ENCODE results near the gene CREB3L1. TPM values are rescaled to one million over a fixed set of nuclear protein-coding genes. Genes with fewer than 3 reads are reported as not detected.
A peak's percentile ranks its signal among the peaks of the same experiment; 100 is the strongest.

CREB3L1 gene
- total and polyA plus RNA-seq, 7 donors = 0.66 to 63.1 (median 7.2) TPM

DNA sequence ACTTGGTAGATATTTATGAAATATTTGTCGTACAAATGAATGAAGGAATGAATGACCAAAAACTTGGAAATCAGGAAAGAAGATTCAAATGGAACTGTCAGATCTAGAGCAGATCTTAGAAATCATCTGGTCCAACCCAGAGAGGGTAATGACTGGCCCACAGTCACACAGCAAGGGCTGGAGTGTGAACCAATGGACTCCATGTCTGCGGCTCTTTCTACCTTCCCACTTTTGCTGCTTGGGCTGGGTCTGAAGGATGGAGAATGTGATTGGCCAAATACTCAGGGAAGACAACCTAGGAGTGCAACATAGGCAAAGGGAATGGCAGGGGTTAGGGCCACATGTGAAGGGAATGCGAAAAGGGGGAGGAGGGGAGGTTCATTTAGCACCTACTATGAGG, 64.0 kb downstream of the CREB3L1 start:
- DNase-seq = no peak
- no peaks in the 10 kb centered on the region for H3K36me3 ChIP-seq
- intact Hi-C loops (cut with DNase I) = no loop called here
- no peak for TF ChIP-seq EP300 (IDR thresholded peaks at IDR 0.05)
- TF ChIP-seq, protein P1, sequence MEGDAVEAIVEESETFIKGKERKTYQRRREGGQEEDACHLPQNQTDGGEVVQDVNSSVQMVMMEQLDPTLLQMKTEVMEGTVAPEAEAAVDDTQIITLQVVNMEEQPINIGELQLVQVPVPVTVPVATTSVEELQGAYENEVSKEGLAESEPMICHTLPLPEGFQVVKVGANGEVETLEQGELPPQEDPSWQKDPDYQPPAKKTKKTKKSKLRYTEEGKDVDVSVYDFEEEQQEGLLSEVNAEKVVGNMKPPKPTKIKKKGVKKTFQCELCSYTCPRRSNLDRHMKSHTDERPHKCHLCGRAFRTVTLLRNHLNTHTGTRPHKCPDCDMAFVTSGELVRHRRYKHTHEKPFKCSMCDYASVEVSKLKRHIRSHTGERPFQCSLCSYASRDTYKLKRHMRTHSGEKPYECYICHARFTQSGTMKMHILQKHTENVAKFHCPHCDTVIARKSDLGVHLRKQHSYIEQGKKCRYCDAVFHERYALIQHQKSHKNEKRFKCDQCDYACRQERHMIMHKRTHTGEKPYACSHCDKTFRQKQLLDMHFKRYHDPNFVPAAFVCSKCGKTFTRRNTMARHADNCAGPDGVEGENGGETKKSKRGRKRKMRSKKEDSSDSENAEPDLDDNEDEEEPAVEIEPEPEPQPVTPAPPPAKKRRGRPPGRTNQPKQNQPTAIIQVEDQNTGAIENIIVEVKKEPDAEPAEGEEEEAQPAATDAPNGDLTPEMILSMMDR (IDR thresholded peaks at IDR 0.05) = no peak
- TF ChIP-seq POLR2AphosphoS5 (IDR thresholded peaks at IDR 0.05) = no peak
- no peak for TF ChIP-seq POLR2A (IDR thresholded peaks at IDR 0.05)
- no peaks in the 10 kb centered on the region for H3K9me3 ChIP-seq
- H3K4me3 ChIP-seq = no peak overlapping the region
- 93 to 94% methylated on average over 3 of the region's 3 CpGs for WGBS, 2 donors
- H3K4me1 ChIP-seq = peaks cover 0 to 22% (median 18%) of the 10 kb centered on the region in 4 donors
- peak overlapping the region in 1 of 4 donors; percentile 21 for H3K27ac ChIP-seq
- no peaks in the 10 kb centered on the region for H3K27me3 ChIP-seq

- peak overlapping the region in 1 of 4 donors; percentile 21 for H3K27ac ChIP-seq
- no peaks in the 10 kb centered on the region for H3K27me3 ChIP-seq
- H3K36me3 ChIP-seq = no peaks in the 10 kb centered on the region
- TF ChIP-seq POLR2A (IDR thresholded peaks at IDR 0.05) = no peak
- no peak for TF ChIP-seq POLR2AphosphoS5 (IDR thresholded peaks at IDR 0.05)
- TF ChIP-seq EP300 (IDR thresholded peaks at IDR 0.05) = no peak
- TF ChIP-seq, protein P1 (IDR thresholded peaks at IDR 0.05) = no peak
- no peaks in the 10 kb centered on the region for H3K9me3 ChIP-seq
- 30 to 47% methylated on average over 5 of the region's 5 CpGs for WGBS, 2 donors
- H3K4me3 ChIP-seq = no peak overlapping the region
- intact Hi-C loops (cut with DNase I) = no loop called here
- DNase-seq = no peak
- H3K4me1 ChIP-seq = peaks cover 0 to 27% (median 23%) of the 10 kb centered on the region in 4 donors
Measured at GRCh38 chr11:46342239-46342638, 64.8 kb downstream of the CREB3L1 start.

DNA sequence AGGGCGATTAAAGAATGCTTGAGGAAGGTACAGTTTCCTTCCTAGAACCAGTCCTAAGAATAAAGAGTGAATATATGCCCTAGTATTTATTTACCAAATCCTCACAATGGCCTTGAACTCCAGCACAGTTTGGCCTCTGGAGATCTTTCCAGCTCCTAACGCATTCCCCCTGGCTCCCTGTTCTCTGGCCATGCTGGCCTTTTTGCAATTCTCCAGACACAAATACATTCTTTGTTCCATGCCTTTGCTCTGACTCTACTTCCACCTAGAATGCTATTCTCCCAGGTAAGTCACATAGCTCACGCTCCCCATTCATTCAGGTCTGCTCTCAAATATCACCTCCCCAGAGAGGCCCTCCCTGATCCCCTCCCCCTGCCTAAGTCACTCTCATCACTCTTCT, 66.1 kb downstream of the CREB3L1 start:
- H3K27me3 ChIP-seq = no peaks in the 10 kb centered on the region
- no peaks in the 10 kb centered on the region for H3K9me3 ChIP-seq
- H3K4me3 ChIP-seq = no peak overlapping the region
- H3K4me1 ChIP-seq = peaks cover 0 to 29% (median 26%) of the 10 kb centered on the region in 4 donors
- intact Hi-C loops (cut with DNase I) = no loop called here
- TF ChIP-seq EP300 (IDR thresholded peaks at IDR 0.05) = no peak
- no peak for TF ChIP-seq POLR2AphosphoS5 (IDR thresholded peaks at IDR 0.05)
- TF ChIP-seq, protein P1 (IDR thresholded peaks at IDR 0.05) = no peak
- TF ChIP-seq POLR2A (IDR thresholded peaks at IDR 0.05) = no peak
- H3K36me3 ChIP-seq = no peaks in the 10 kb centered on the region
- H3K27ac ChIP-seq = no peak overlapping the region
- no peak for DNase-seq
- WGBS, 2 donors = 85 to 87% methylated on average over 3 of the region's 3 CpGs

- no peak for DNase-seq
- H3K4me1 ChIP-seq = peaks cover 0 to 26% (median 22%) of the 10 kb centered on the region in 4 donors
- H3K27ac ChIP-seq = peak overlapping the region; percentile 17 to 63 (median 50)
- peak overlapping the region in 3 of 4 donors; percentile 26 to 86 (median 40) for H3K4me3 ChIP-seq
- WGBS, 2 donors = 42 to 73% methylated on average over 20 of the region's 20 CpGs
- intact Hi-C loops (cut with DNase I) = no loop called here
- H3K27me3 ChIP-seq = no peaks in the 10 kb centered on the region
- H3K9me3 ChIP-seq = no peaks in the 10 kb centered on the region
- H3K36me3 ChIP-seq = no peaks in the 10 kb centered on the region
- TF ChIP-seq, protein P1 (IDR thresholded peaks at IDR 0.05) = no peak
- TF ChIP-seq POLR2AphosphoS5 (IDR thresholded peaks at IDR 0.05) = peak in 2 of 4 donors; percentile 9 to 10
Measured at GRCh38 chr11:46345131-46345597, 67.7 kb downstream of the CREB3L1 start.

Measured in sigmoid colon (tissue), 7 donors.